Sigmoid colon (tissue), 7 donors: ENCODE measurements around the gene BCAS1. TPM values are rescaled to one million over a fixed set of nuclear protein-coding genes. Genes with fewer than 3 reads are reported as not detected.

Experiments
- DNase-seq: peaks from one replicate; pipeline ENCODE4 v3.0.0-alpha.2; 2019
- H3K27ac ChIP-seq, 4 donors: fragments of 200-600 bp; sonication (generic); one replicate each; pipeline ENCODE4 v1.5.1; 2016 to 2019; ENCODE audit warnings: mild to moderate bottlenecking in 1 of 4
- H3K27me3 ChIP-seq, 3 donors: fragments of 200-600 bp; sonication (generic); one replicate each; pipeline ENCODE4 v1.5.1; 2019; ENCODE audit warnings: mild to moderate bottlenecking in 1 of 3
- H3K36me3 ChIP-seq, 4 donors: fragments of 200-600 bp; sonication (generic); one replicate each; pipeline ENCODE4 v1.5.1; 2016 to 2019
- H3K4me1 ChIP-seq, 4 donors: fragments of 200-600 bp; sonication (generic); one replicate each; pipeline ENCODE4 v1.5.1; 2017 to 2019
- H3K4me3 ChIP-seq, 4 donors: fragments of 200-600 bp; sonication (generic); one replicate each; pipeline ENCODE4 v1.5.1; 2017 to 2019; ENCODE audit warnings: mild to moderate bottlenecking in 2 of 4, moderate library complexity in 1 of 4
- H3K9me3 ChIP-seq, 4 donors: fragments of 200-600 bp in 3 of 4; sonication (generic) in 3 of 4; one replicate each; pipeline versions ENCODE4 v1.5.1 to v1.6.1; 2013 to 2019
- EP300 ChIP-seq, 4 donors: sonication (generic); formaldehyde crosslinking; IDR thresholded peaks; one replicate each; pipeline ENCODE4 v1.6.1; 2017; ENCODE audit warnings: antibody characterized with exemption in 4 of 4
- POLR2A ChIP-seq, 2 donors: fragments of 450-650 bp; IDR thresholded peaks; one replicate each; pipeline ENCODE4 v1.6.1; 2016; ENCODE audit warnings: antibody characterized with exemption in 2 of 2, mild to moderate bottlenecking in 2 of 2, moderate library complexity in 2 of 2
- POLR2AphosphoS5 ChIP-seq, 4 donors: sonication (generic); formaldehyde crosslinking; IDR thresholded peaks; one replicate each; pipeline ENCODE4 v1.6.1; 2017; ENCODE audit warnings: antibody characterized with exemption in 4 of 4
- WGBS, 2 donors: extraction: QIAGEN DNeasy Blood & Tissue Kit; methylation state at CpG; one replicate each; pipeline ENCODE4 v1.1.7; 2013; 5-methylcytosine and 5-hydroxymethylcytosine counted together
- intact Hi-C: fragments of 100-400 bp; cut with DNase I; formaldehyde crosslinking; loops from one replicate; pipeline ENCODE4 v1.15.1; 2023
- polyA plus RNA-seq, 3 donors: library from polyadenylated mRNA; stranded (reverse); fragments of 200-250 nt; gene quantifications; one replicate each; pipeline ENCODE4 v1.2.3, GENCODE V29; 2013
- total RNA-seq, 4 donors: library from RNA; depleted of rRNA; stranded (reverse); fragments of >200 nt; gene quantifications; one replicate each; pipeline ENCODE4 v1.1.0, GENCODE V29; 2016
- TF ChIP-seq, protein P1 (sequence below), 4 experiments: fragments of 450-650 bp in 3 of 4; fragments of 200-600 bp in 1 of 4; IDR thresholded peaks; one replicate each; pipeline ENCODE4 v1.5.1; 2016 to 2019; ENCODE audit warnings: antibody characterized with exemption in 4 of 4, mild to moderate bottlenecking in 3 of 4, moderate library complexity in 2 of 4
- donor health status: healthy with polysubstance abuse.
- donor health status: Bipolar disorder and iron deficiency.
- donor health status: healthy.

BCAS1 gene
- total and polyA plus RNA-seq, 7 donors = 0.71 to 198 (median 35.4) TPM; not detected in 2

DNA sequence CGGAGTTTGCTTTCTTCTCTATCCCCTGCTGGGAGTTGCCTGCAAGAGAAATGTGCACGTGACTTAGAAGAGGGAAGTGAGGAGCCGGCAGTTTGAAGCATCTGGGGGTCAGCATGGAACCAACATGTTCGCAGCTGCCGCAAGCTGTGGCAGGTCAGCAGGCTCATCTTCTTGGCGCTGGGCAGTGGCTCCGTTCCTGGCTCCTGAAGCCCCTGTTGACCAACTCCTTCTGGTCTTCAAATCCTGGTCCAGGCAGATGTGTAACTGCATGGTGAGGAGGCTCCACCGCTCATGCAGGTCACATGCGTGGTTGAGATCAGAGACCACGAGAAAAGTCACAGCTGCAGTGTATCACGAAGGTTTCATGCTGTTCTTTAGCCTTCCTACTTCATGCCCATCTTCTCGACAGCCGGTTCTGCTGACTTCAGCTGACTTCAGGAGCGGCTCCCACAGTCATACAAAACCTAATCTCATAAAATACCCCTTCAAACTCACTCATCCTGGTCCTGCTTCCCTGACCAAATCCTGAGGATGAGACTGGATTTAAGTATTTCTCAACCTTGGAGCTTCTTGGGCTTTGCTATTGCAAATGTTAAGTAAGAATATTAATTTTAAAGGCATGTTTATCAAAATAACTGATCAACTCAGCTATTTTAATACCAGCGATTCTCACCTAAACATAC, 44.9 kb upstream of the BCAS1 start:
- TF ChIP-seq EP300 (IDR thresholded peaks at IDR 0.05) = no peak
- no peak for TF ChIP-seq POLR2A (IDR thresholded peaks at IDR 0.05)
- TF ChIP-seq, protein P1, sequence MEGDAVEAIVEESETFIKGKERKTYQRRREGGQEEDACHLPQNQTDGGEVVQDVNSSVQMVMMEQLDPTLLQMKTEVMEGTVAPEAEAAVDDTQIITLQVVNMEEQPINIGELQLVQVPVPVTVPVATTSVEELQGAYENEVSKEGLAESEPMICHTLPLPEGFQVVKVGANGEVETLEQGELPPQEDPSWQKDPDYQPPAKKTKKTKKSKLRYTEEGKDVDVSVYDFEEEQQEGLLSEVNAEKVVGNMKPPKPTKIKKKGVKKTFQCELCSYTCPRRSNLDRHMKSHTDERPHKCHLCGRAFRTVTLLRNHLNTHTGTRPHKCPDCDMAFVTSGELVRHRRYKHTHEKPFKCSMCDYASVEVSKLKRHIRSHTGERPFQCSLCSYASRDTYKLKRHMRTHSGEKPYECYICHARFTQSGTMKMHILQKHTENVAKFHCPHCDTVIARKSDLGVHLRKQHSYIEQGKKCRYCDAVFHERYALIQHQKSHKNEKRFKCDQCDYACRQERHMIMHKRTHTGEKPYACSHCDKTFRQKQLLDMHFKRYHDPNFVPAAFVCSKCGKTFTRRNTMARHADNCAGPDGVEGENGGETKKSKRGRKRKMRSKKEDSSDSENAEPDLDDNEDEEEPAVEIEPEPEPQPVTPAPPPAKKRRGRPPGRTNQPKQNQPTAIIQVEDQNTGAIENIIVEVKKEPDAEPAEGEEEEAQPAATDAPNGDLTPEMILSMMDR (IDR thresholded peaks at IDR 0.05) = no peak
- TF ChIP-seq POLR2AphosphoS5 (IDR thresholded peaks at IDR 0.05) = peak in 3 of 4 donors; percentile 10 to 30 (median 13)

DNA sequence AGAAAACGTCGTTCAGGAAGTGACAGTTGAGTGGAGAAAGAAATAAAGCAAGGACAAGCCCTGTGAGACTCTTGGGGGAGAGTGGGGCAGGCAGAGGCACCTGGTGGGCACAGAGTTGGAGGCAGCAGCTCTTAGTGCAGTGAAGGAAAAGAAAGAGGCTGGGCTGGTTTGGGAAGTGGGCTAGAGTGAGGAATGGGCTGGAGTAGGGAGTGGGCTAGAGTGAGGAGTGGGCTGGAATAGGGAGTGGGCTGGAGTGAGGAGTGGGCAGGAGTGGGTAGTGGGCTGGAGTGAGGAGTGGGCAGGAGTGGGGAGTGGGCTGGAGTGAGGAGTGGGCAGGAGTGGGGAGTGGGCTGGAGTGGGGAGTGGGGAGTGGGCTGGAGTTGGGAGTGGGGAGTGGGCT, 43.7 kb upstream of the BCAS1 start:
- WGBS, 2 donors = 28 to 62% methylated on average over 2 of the region's 2 CpGs
- Histone ChIP-seq H3K36me3 (no peaks in the 10 kb centered on the region), H3K27me3 (no peaks in the 10 kb centered on the region), H3K27ac (no peak overlapping the region), H3K9me3 (no peaks in the 10 kb centered on the region), H3K4me3 (no peak overlapping the region), H3K4me1 (no peaks in the 10 kb centered on the region)
- intact Hi-C loops = no loop called here
- TF ChIP-seq POLR2A (IDR thresholded peaks at IDR 0.05) = no peak
- TF ChIP-seq, protein P1 (IDR thresholded peaks at IDR 0.05) = no peak
- no peak for TF ChIP-seq EP300 (IDR thresholded peaks at IDR 0.05)
- no peak for TF ChIP-seq POLR2AphosphoS5 (IDR thresholded peaks at IDR 0.05)
- no peak for DNase-seq

More for the DNA sequence above, 44.9 kb upstream of the BCAS1 start:
- intact Hi-C loops = no loop called here
- no peak overlapping the region for H3K4me3 ChIP-seq
- WGBS, 2 donors = 58 to 60% methylated on average over 15 of the region's 15 CpGs
- DNase-seq = peak; percentile 80
- H3K27ac ChIP-seq = peak overlapping the region in 2 of 4 donors; percentile 22 to 52
- no peaks in the 10 kb centered on the region for H3K27me3 ChIP-seq
- no peaks in the 10 kb centered on the region for H3K36me3 ChIP-seq
- H3K4me1 ChIP-seq = no peaks in the 10 kb centered on the region
- H3K9me3 ChIP-seq = no peaks in the 10 kb centered on the region

DNA sequence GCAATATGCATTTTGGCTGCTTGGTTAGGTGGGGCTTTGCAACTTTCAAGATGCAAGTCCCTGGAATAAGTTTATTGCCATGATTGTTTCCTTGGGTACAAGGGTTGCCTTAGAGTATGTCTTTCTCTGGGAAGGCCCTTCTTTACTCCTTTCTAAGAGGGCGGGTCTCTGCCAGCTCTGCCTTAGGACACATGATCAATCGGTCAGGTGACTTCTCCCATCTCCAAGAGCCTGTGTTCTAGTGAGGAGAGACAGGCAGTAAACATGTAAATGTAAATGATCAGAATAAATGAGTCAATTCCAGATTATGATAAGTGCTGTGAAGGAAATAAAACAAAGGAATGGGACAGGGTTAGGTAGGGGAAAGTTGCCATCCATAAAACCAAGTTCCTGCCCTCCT, 43.2 kb upstream of the BCAS1 start:
- 16 to 74% methylated on average over 2 of the region's 2 CpGs for WGBS, 2 donors
- intact Hi-C loops = no loop called here
- TF ChIP-seq POLR2AphosphoS5 (IDR thresholded peaks at IDR 0.05) = no peak
- TF ChIP-seq EP300 (IDR thresholded peaks at IDR 0.05) = no peak
- TF ChIP-seq, protein P1 (IDR thresholded peaks at IDR 0.05) = no peak
- no peak for TF ChIP-seq POLR2A (IDR thresholded peaks at IDR 0.05)
- no peaks in the 10 kb centered on the region for H3K4me1 ChIP-seq
- no peak overlapping the region for H3K27ac ChIP-seq
- no peak for DNase-seq
- no peaks in the 10 kb centered on the region for H3K27me3 ChIP-seq
- no peaks in the 10 kb centered on the region for H3K36me3 ChIP-seq
- H3K4me3 ChIP-seq = no peak overlapping the region
- H3K9me3 ChIP-seq = no peaks in the 10 kb centered on the region

DNA sequence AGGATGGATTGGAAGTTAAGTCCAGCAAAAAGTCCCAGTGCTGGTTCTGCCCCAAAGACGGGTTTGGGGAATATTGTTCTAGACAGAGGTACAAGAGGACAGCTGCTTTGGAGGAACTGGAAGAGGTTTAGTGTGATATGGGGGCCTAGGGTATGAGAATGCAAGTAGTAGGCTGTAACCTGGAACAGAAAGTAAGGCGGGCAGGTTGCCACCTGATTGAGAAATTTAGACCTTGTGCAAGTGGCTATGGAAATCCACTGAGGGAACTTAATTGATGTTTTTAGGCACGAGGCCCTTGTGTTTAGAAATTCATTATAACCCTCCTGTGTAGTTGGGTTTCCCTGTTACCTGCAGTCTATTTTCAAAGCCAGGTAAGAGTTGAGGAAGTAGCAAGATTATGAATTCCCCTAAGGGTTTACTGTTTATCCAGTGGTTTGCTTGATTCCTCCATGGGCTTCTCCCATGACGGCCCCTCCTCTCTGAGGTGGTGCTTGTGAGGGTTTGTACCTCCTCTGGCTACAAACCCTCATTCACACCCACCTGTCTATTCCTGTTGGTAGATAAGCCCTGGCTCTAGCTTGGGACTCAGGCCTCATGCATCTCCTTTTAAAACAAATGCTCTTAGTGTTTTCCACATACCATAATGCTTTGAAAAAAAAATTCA, 42.0 kb upstream of the BCAS1 start:
- Histone ChIP-seq H3K36me3 (no peaks in the 10 kb centered on the region), H3K27ac (no peak overlapping the region), H3K4me1 (no peaks in the 10 kb centered on the region), H3K27me3 (no peaks in the 10 kb centered on the region), H3K4me3 (no peak overlapping the region), H3K9me3 (no peaks in the 10 kb centered on the region)
- intact Hi-C loops = no loop called here
- TF ChIP-seq EP300 (IDR thresholded peaks at IDR 0.05) = no peak
- TF ChIP-seq POLR2A (IDR thresholded peaks at IDR 0.05) = no peak
- TF ChIP-seq POLR2AphosphoS5 (IDR thresholded peaks at IDR 0.05) = no peak
- TF ChIP-seq, protein P1 (IDR thresholded peaks at IDR 0.05) = no peak
- WGBS, 2 donors = 69 to 72% methylated on average over 4 of the region's 4 CpGs
- peak; percentile 71 for DNase-seq
